ENCODE results near the gene SEPTIN5.

Gene SEPTIN5

GRCh38 chr22:19767427-19768341 is 53.4 kb downstream of the SEPTIN5 start:
- H3K9ac ChIP-seq (ENCODE audit: low read length), result no peak overlapping the region
- H3K36me3 ChIP-seq (ENCODE audit: control insufficient read depth, insufficient read depth, low read length), result no peaks in the 10 kb centered on the region
- peaks cover 18% of the 10 kb centered on the region for H3K4me1 ChIP-seq (ENCODE audit: control insufficient read depth, insufficient read depth, low read length)
- H3K4me3 ChIP-seq (ENCODE audit: low read length), result no peak overlapping the region
- H3K27me3 ChIP-seq (ENCODE audit: control insufficient read depth, insufficient read depth, low read length), result peaks cover 92% of the 10 kb centered on the region
- no peaks in the 10 kb centered on the region for H3K9me3 ChIP-seq (ENCODE audit: control insufficient read depth, low read length)

GRCh38 chr22:19769393-19769715 is 55.1 kb downstream of the SEPTIN5 start:
- Histone ChIP-seq H3K9ac (ENCODE audit: low read length) (no peak overlapping the region), H3K9me3 (ENCODE audit: control insufficient read depth, low read length) (no peaks in the 10 kb centered on the region), H3K27me3 (ENCODE audit: control insufficient read depth, insufficient read depth, low read length) (peaks cover 75% of the 10 kb centered on the region), H3K4me3 (ENCODE audit: low read length) (no peak overlapping the region), H3K36me3 (ENCODE audit: control insufficient read depth, insufficient read depth, low read length) (no peaks in the 10 kb centered on the region), H3K4me1 (ENCODE audit: control insufficient read depth, insufficient read depth, low read length) (peaks cover 21% of the 10 kb centered on the region)

GRCh38 chr22:19770349-19771220 is 56.3 kb downstream of the SEPTIN5 start:
- Histone ChIP-seq H3K4me1 (ENCODE audit: control insufficient read depth, insufficient read depth, low read length) (peaks cover 21% of the 10 kb centered on the region), H3K36me3 (ENCODE audit: control insufficient read depth, insufficient read depth, low read length) (no peaks in the 10 kb centered on the region), H3K9ac (ENCODE audit: low read length) (no peak overlapping the region), H3K9me3 (ENCODE audit: control insufficient read depth, low read length) (no peaks in the 10 kb centered on the region), H3K27me3 (ENCODE audit: control insufficient read depth, insufficient read depth, low read length) (peaks cover 63% of the 10 kb centered on the region), H3K4me3 (ENCODE audit: low read length) (no peak overlapping the region)

- H3K36me3 ChIP-seq (ENCODE audit: control insufficient read depth, insufficient read depth, low read length), result no peaks in the 10 kb centered on the region
- H3K9me3 ChIP-seq (ENCODE audit: control insufficient read depth, low read length), result no peaks in the 10 kb centered on the region
- peaks cover 14% of the 10 kb centered on the region for H3K4me1 ChIP-seq (ENCODE audit: control insufficient read depth, insufficient read depth, low read length)
- H3K9ac ChIP-seq (ENCODE audit: low read length), result no peak overlapping the region
- no peak overlapping the region for H3K4me3 ChIP-seq (ENCODE audit: low read length)
- H3K27me3 ChIP-seq (ENCODE audit: control insufficient read depth, insufficient read depth, low read length), result peaks cover 50% of the 10 kb centered on the region
Observed at GRCh38 chr22:19772422-19772672, 58.0 kb downstream of the SEPTIN5 start.

Data from mucosa of stomach (tissue), 1 donor.